ENCODE data around the gene SPAG5.

DNA sequence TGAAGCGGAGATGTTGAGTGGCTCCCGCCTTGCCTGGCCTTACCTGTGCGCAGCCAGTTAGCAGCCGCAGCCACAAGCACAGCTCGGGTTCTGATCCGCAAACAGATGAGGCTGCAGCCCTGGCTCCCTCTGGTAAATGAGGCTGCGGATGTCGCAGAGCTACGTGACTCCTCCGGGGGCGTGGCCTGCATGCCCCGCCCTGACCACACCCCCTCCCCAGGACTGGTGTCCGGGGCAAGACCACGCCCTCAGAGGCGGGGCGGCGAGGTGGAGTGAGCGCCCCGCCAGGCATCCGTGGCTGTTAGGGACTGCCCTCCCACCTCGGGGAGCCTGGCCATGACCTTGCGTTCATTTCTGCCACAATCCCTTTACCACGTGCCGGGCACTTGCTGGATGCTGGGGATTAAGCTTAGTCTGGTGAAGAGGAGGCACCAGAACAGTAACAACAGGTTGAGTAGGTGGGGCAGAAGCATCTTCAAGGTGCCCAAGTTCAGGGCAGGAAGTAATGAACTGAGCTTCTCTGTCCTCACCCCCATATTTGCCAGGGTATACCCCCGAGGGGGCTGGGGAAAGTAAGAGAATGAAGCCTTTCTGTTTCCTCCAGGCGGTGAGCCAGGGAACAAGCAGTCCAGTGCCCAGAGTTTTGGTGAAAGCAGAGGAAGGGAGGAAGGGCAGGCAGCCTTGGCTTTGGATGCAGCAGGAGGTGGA, 21.9 kb downstream of the SPAG5 start, which contains the start of gene ALDOC:
- TF ChIP-seq, protein P1, sequence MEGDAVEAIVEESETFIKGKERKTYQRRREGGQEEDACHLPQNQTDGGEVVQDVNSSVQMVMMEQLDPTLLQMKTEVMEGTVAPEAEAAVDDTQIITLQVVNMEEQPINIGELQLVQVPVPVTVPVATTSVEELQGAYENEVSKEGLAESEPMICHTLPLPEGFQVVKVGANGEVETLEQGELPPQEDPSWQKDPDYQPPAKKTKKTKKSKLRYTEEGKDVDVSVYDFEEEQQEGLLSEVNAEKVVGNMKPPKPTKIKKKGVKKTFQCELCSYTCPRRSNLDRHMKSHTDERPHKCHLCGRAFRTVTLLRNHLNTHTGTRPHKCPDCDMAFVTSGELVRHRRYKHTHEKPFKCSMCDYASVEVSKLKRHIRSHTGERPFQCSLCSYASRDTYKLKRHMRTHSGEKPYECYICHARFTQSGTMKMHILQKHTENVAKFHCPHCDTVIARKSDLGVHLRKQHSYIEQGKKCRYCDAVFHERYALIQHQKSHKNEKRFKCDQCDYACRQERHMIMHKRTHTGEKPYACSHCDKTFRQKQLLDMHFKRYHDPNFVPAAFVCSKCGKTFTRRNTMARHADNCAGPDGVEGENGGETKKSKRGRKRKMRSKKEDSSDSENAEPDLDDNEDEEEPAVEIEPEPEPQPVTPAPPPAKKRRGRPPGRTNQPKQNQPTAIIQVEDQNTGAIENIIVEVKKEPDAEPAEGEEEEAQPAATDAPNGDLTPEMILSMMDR (conservative IDR thresholded peaks at IDR 0.05; ENCODE audit: low read length), result no peak
- TF ChIP-seq EZH2phosphoT487 (IDR thresholded peaks at IDR 0.05; ENCODE audit: borderline replicate concordance), result no peak
